ENCODE results near the gene TOR4A.

DNA sequence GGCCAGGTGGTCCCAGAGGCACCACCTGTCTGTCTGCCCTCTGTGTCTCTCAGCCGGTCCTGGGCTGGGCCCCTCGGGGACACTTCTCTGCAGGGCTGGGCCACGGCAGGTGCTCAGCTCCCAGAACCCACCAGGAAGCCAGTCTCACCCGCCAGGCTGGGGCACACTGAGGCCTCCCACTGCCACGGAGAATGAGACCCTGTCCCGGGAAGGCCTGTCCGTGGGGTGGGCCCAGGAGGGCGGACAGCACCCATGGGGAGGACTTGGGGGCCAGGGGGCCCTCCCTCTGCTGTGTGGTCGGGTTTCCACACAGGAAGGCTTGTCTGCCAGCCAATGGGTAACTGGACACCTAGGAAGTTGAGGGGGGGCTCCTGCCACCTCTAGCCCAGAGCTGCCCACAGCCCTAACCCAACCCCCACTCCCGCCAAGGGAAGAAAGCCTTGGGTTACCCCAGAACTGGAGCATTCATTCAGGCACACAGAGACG lies 40.5 kb upstream of the TOR4A start:
- TF ChIP-seq, protein P1, sequence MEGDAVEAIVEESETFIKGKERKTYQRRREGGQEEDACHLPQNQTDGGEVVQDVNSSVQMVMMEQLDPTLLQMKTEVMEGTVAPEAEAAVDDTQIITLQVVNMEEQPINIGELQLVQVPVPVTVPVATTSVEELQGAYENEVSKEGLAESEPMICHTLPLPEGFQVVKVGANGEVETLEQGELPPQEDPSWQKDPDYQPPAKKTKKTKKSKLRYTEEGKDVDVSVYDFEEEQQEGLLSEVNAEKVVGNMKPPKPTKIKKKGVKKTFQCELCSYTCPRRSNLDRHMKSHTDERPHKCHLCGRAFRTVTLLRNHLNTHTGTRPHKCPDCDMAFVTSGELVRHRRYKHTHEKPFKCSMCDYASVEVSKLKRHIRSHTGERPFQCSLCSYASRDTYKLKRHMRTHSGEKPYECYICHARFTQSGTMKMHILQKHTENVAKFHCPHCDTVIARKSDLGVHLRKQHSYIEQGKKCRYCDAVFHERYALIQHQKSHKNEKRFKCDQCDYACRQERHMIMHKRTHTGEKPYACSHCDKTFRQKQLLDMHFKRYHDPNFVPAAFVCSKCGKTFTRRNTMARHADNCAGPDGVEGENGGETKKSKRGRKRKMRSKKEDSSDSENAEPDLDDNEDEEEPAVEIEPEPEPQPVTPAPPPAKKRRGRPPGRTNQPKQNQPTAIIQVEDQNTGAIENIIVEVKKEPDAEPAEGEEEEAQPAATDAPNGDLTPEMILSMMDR (IDR thresholded peaks at IDR 0.05): no peak
- no peak for TF ChIP-seq EZH2 (IDR thresholded peaks at IDR 0.05; ENCODE audit: borderline replicate concordance, insufficient read depth, low read depth, low read length, poor library complexity, severe bottlenecking)

All from B cell (primary cell).